GM23248 (cell line): ENCODE measurements around the gene SH3RF3. TPM values are rescaled to one million over a fixed set of nuclear protein-coding genes. Genes with fewer than 3 reads are reported as not detected.

Source experiments
- DNase-seq: peaks from one replicate; pipeline ENCODE4 v3.0.0-alpha.2; 2015
- H2AFZ ChIP-seq: fragments of 200-600 bp; sonication (generic); 2 replicates; pipeline ENCODE4 v1.6.1; 2016; ENCODE audit warnings: antibody characterized with exemption
- H3F3A ChIP-seq: fragments of 200-600 bp; sonication (generic); 2 replicates; pipeline ENCODE4 v1.6.1; 2016; ENCODE audit warnings: mild to moderate bottlenecking, antibody characterized with exemption, mixed run types; ENCODE audit not compliant: insufficient read depth
- H3K27ac ChIP-seq: fragments of 200-600 bp; sonication (generic); 2 replicates; pipeline ENCODE4 v1.5.1; 2016; ENCODE audit warnings: mild to moderate bottlenecking
- H3K27me3 ChIP-seq: fragments of 200-600 bp; sonication (generic); replicated peaks from 2 replicates; pipeline ENCODE4 v1.6.1; 2016; ENCODE audit warnings: mild to moderate bottlenecking; ENCODE audit not compliant: insufficient read depth
- H3K36me3 ChIP-seq: fragments of 200-600 bp; sonication (generic); 2 replicates; pipeline ENCODE4 v1.6.1; 2016; ENCODE audit warnings: low read depth, mild to moderate bottlenecking
- H3K4me1 ChIP-seq: fragments of 200-600 bp; sonication (generic); 2 replicates; pipeline ENCODE4 v1.6.1; 2016; ENCODE audit warnings: mild to moderate bottlenecking; ENCODE audit not compliant: insufficient read depth
- H3K4me2 ChIP-seq: fragments of 200-600 bp; sonication (generic); one replicate; pipeline ENCODE4 v1.6.1; 2016; ENCODE audit warnings: mild to moderate bottlenecking; ENCODE audit not compliant: unreplicated experiment
- H3K4me3 ChIP-seq: fragments of 200-600 bp; sonication (generic); 2 replicates; pipeline ENCODE4 v1.5.1; 2016; ENCODE audit warnings: mild to moderate bottlenecking
- H3K79me2 ChIP-seq: fragments of 200-600 bp; sonication (generic); 2 replicates; pipeline ENCODE4 v1.6.1; 2016; ENCODE audit warnings: mild to moderate bottlenecking; ENCODE audit not compliant: insufficient read depth
- H3K9ac ChIP-seq: fragments of 200-600 bp; sonication (generic); 2 replicates; pipeline ENCODE4 v1.6.1; 2016; ENCODE audit warnings: mild to moderate bottlenecking
- H3K9me2 ChIP-seq: fragments of 200-600 bp; sonication (generic); 2 replicates; pipeline ENCODE4 v1.6.1; 2016; ENCODE audit warnings: mixed run types, mild to moderate bottlenecking, moderate library complexity; ENCODE audit not compliant: insufficient read depth
- H3K9me3 ChIP-seq: fragments of 200-600 bp; sonication (generic); one replicate; pipeline ENCODE4 v1.6.1; 2017; ENCODE audit warnings: low read depth
- H4K20me1 ChIP-seq: fragments of 200-600 bp; sonication (generic); 2 replicates; pipeline ENCODE4 v1.6.0; 2016; ENCODE audit not compliant: insufficient read depth
- EZH2 ChIP-seq: fragments of 200-600 bp; sonication (generic); IDR thresholded peaks from 2 replicates; pipeline ENCODE4 v1.6.1; 2018; ENCODE audit warnings: antibody characterized with exemption, mild to moderate bottlenecking; ENCODE audit not compliant: insufficient read depth, poor library complexity, severe bottlenecking
- EZH2phosphoT487 ChIP-seq: fragments of 200-600 bp; sonication (generic); IDR thresholded peaks from 2 replicates; pipeline ENCODE4 v1.6.1; 2018; ENCODE audit warnings: antibody characterized with exemption, moderate library complexity, mild to moderate bottlenecking, low read depth; ENCODE audit not compliant: insufficient read depth
- WGBS, 2 experiments: methylation state at CpG; one replicate each; pipeline ENCODE4 v1.1.6; 2015 to 2017; ENCODE audit warnings: low lambda C conversion rate in 2 of 2, low coverage in 1 of 2; ENCODE audit errors: missing lambda C conversion rate in 2 of 2; 5-methylcytosine and 5-hydroxymethylcytosine counted together
- in situ Hi-C: fragments of 300-500 bp; cut with MboI; formaldehyde crosslinking; loops from 2 replicates; pipeline ENCODE4 v1.15.0; 2020
- polyA plus RNA-seq: library from polyadenylated mRNA; unstranded; fragments of >200 nt; fragmentation: Nextera tagmentation; extraction: Ambion mirVana; gene quantifications from 2 replicates; pipeline ENCODE4 v1.2.1, GENCODE V29; 2016
- total RNA-seq: library from RNA; depleted of rRNA; stranded (reverse); fragments of >200 nt; shearing (Covaris generic); gene quantifications from 2 replicates; pipeline ENCODE4 v1.2.3, GENCODE V29; 2014

Gene SH3RF3
- total and polyA plus RNA-seq, 2 experiments from 2014 or later, result 1.5 to 5.2 TPM

- no peak for TF ChIP-seq EZH2phosphoT487
- no peak for TF ChIP-seq EZH2
- Histone ChIP-seq H3K36me3 (no peaks in the 10 kb centered on the region), H3K79me2 (peaks cover 29% of the 10 kb centered on the region), H3K4me3 (peak overlapping the region; percentile 87), H4K20me1 (no peaks in the 10 kb centered on the region), H3K4me1 (peaks cover 45% of the 10 kb centered on the region), H3K9me2 (no peaks in the 10 kb centered on the region), H3K9ac (peak overlapping the region; percentile 84), H2AFZ (peak overlapping the region; percentile 83), H3K27ac (peak overlapping the region; percentile 46), H3F3A (peaks cover 21% of the 10 kb centered on the region), H3K4me2 (peak overlapping the region; percentile 90), H3K27me3 (peaks cover 6% of the 10 kb centered on the region), H3K9me3 (no peaks in the 10 kb centered on the region)
- DNase-seq, result peak; percentile 93
- in situ Hi-C loops, result loop anchor here (10.0 kb wide), 1 partner anchor 377 kb away; no protein-coding TSS in a partner anchor
- 1% methylated on average over 53 to 58 of the region's 63 CpGs for WGBS, 2 experiments
Observed at GRCh38 chr2:109128048-109128615, 873 bp upstream of the SH3RF3 start.

- 1% methylated on average over 61 of the region's 70 CpGs for WGBS, 2 experiments
- H3K27ac ChIP-seq, result no peak overlapping the region
- in situ Hi-C loops, result loop anchor here (10.0 kb wide), 1 partner anchor 375 kb away; no protein-coding TSS in a partner anchor
Observed at GRCh38 chr2:109129356-109129920, 433 bp downstream of the SH3RF3 start.

GRCh38 chr2:109129921-109130722, 1.1 kb downstream of the SH3RF3 start:
- peak overlapping the region; percentile 90 for H3K4me2 ChIP-seq
- 2 to 6% methylated on average over 33 to 36 of the region's 56 CpGs for WGBS, 2 experiments
- H3K27me3 ChIP-seq, result no peaks in the 10 kb centered on the region
- TF ChIP-seq EZH2phosphoT487, result no peak
- no peak for TF ChIP-seq EZH2
- peaks cover 21% of the 10 kb centered on the region for H3F3A ChIP-seq
- H3K79me2 ChIP-seq, result peaks cover 49% of the 10 kb centered on the region
- DNase-seq, result peak; percentile 49
- no peaks in the 10 kb centered on the region for H4K20me1 ChIP-seq
- peak overlapping the region; percentile 84 for H3K9ac ChIP-seq
- no peak overlapping the region for H3K27ac ChIP-seq
- peak overlapping the region; percentile 87 for H3K4me3 ChIP-seq
- in situ Hi-C loops, result loop anchor here (10.0 kb wide), 1 partner anchor 375 kb away; no protein-coding TSS in a partner anchor
- no peaks in the 10 kb centered on the region for H3K9me3 ChIP-seq
- H3K36me3 ChIP-seq, result no peaks in the 10 kb centered on the region
- peak overlapping the region; percentile 59 for H2AFZ ChIP-seq
- no peaks in the 10 kb centered on the region for H3K9me2 ChIP-seq
- H3K4me1 ChIP-seq, result peaks cover 40% of the 10 kb centered on the region

More at GRCh38 chr2:109129356-109129920, 433 bp downstream of the SH3RF3 start:
- H3K36me3 ChIP-seq, result no peaks in the 10 kb centered on the region
- no peaks in the 10 kb centered on the region for H3K9me2 ChIP-seq
- DNase-seq, result peak; percentile 66
- H3K9ac ChIP-seq, result peak overlapping the region; percentile 84
- peak overlapping the region; percentile 90 for H3K4me2 ChIP-seq
- H2AFZ ChIP-seq, result peak overlapping the region; percentile 83
- peaks cover 45% of the 10 kb centered on the region for H3K4me1 ChIP-seq
- no peak for TF ChIP-seq EZH2phosphoT487
- no peak for TF ChIP-seq EZH2
- peaks cover 42% of the 10 kb centered on the region for H3K79me2 ChIP-seq
- H3K4me3 ChIP-seq, result peak overlapping the region; percentile 87
- H4K20me1 ChIP-seq, result no peaks in the 10 kb centered on the region
- H3K9me3 ChIP-seq, result no peaks in the 10 kb centered on the region
- peaks cover 21% of the 10 kb centered on the region for H3F3A ChIP-seq
- no peaks in the 10 kb centered on the region for H3K27me3 ChIP-seq

GRCh38 chr2:109130723-109130995, 1.7 kb downstream of the SH3RF3 start:
- 59 to 68% methylated on average over 5 of the region's 5 CpGs for WGBS, 2 experiments
- peaks cover 17% of the 10 kb centered on the region for H3F3A ChIP-seq
- H2AFZ ChIP-seq, result 0 out of 2 replicates have a peak overlapping the region, but pooled peaks have one; percentile 59
- DNase-seq, result peak; percentile 17
- no peaks in the 10 kb centered on the region for H3K9me2 ChIP-seq
- peaks cover 35% of the 10 kb centered on the region for H3K4me1 ChIP-seq
- no peaks in the 10 kb centered on the region for H4K20me1 ChIP-seq
- H3K27ac ChIP-seq, result no peak overlapping the region
- peak overlapping the region; percentile 90 for H3K4me2 ChIP-seq
- peak overlapping the region; percentile 84 for H3K9ac ChIP-seq
- no peaks in the 10 kb centered on the region for H3K9me3 ChIP-seq
- H3K27me3 ChIP-seq, result no peaks in the 10 kb centered on the region
- no peak for TF ChIP-seq EZH2phosphoT487
- no peak for TF ChIP-seq EZH2
- H3K4me3 ChIP-seq, result peak overlapping the region; percentile 87
- peaks cover 54% of the 10 kb centered on the region for H3K79me2 ChIP-seq
- H3K36me3 ChIP-seq, result no peaks in the 10 kb centered on the region
- in situ Hi-C loops, result no loop called here
